Epithelial cell of proximal tubule (primary cell): ENCODE data around the gene MRPL48. TPM values are rescaled to one million over a fixed set of nuclear protein-coding genes. Genes with fewer than 3 reads are reported as not detected.

Experiments used
- DNase-seq: peaks from one replicate; pipeline ENCODE4 v3.0.0-alpha.2; 2011; ENCODE audit warnings: low read depth
- H3K4me3 ChIP-seq: 2 replicates; pipeline ENCODE4 v1.5.1; 2011; ENCODE audit warnings: low read depth, mild to moderate bottlenecking, low read length
- CTCF ChIP-seq: conservative IDR thresholded peaks from 2 replicates; pipeline ENCODE4 v1.5.1; 2012; ENCODE audit warnings: low read depth, mild to moderate bottlenecking, low read length
- total RNA-seq: library from RNA; depleted of rRNA; stranded (reverse); fragments of >200 nt; gene quantifications from 2 replicates; pipeline ENCODE4 v1.2.3, GENCODE V29; 2015

The MRPL48 gene
- total RNA-seq, 1 donor from 2014 or later = 49.4 TPM

GRCh38 chr11:73862986-73863385, 75.3 kb downstream of the MRPL48 start:
- DNase-seq = no peak
- TF ChIP-seq CTCF = no peak
- H3K4me3 ChIP-seq = no peak overlapping the region

GRCh38 chr11:73866095-73866579, 78.5 kb downstream of the MRPL48 start:
- TF ChIP-seq CTCF = no peak
- no peak overlapping the region for H3K4me3 ChIP-seq
- DNase-seq = no peak

- no peak overlapping the region for H3K4me3 ChIP-seq
- DNase-seq = peak; percentile 93
- TF ChIP-seq CTCF = no peak
Measured at GRCh38 chr11:73866586-73866996, 78.9 kb downstream of the MRPL48 start.

GRCh38 chr11:73869332-73869949, 81.8 kb downstream of the MRPL48 start:
- no peak overlapping the region for H3K4me3 ChIP-seq
- TF ChIP-seq CTCF = no peak
- DNase-seq = no peak

- DNase-seq = no peak
- H3K4me3 ChIP-seq = no peak overlapping the region
- no peak for TF ChIP-seq CTCF
Measured at GRCh38 chr11:73870261-73870660, 82.6 kb downstream of the MRPL48 start.

- TF ChIP-seq CTCF = no peak
- DNase-seq = no peak
- H3K4me3 ChIP-seq = no peak overlapping the region
Measured at GRCh38 chr11:73872749-73873357, 85.2 kb downstream of the MRPL48 start.

- no peak for DNase-seq
- H3K4me3 ChIP-seq = peak overlapping the region; percentile 94
- no peak for TF ChIP-seq CTCF
Measured at GRCh38 chr11:73875380-73875779, 87.7 kb downstream of the MRPL48 start.
